H1 (cell line): ENCODE results near the gene CHEK2. TPM values are rescaled to one million over a fixed set of nuclear protein-coding genes. Genes with fewer than 3 reads are reported as not detected.

Source experiments
- KDM4A ChIP-seq: IDR thresholded peaks from one replicate; pipeline ENCODE4 v1.7.1; 2012; ENCODE audit warnings: low read depth, mild to moderate bottlenecking, moderate library complexity, low read length, inconsistent platforms; ENCODE audit not compliant: severe bottlenecking
- SP1 ChIP-seq: IDR thresholded peaks from 2 replicates; pipeline ENCODE4 v1.6.1; 2011; ENCODE audit warnings: low read depth, low read length
- SP4 ChIP-seq: IDR thresholded peaks from 2 replicates; pipeline ENCODE4 v1.6.1; 2012; ENCODE audit warnings: low read length, inconsistent platforms
- TAF1 ChIP-seq: IDR thresholded peaks from 2 replicates; pipeline ENCODE4 v1.6.1; 2011; ENCODE audit warnings: mild to moderate bottlenecking, low read depth, low read length
- polyA plus RNA-seq, 7 experiments: library from polyadenylated mRNA; depleted of rRNA in 3 of 7; stranded (reverse) in 5 of 7; unstranded in 2 of 7; fragments of >200 nt in 5 of 7; fragments of 200-250 nt in 2 of 7; gene quantifications; 1 replicate in 5 of 7; 2 replicates in 1 of 7; 4 replicates in 1 of 7; pipeline versions ENCODE4 v1.2.1 to v1.2.3, GENCODE V29; 2011 to 2013; ENCODE audit warnings: missing spikeins in 2 of 7, mixed read lengths in 2 of 7
- total RNA-seq: library from RNA; stranded (reverse); fragmentation: NEBNext Ultra II Directional; extraction: Animal tissue kit (Norgen Biotek cat#: 25700); gene quantifications from 2 replicates; pipeline ENCODE4 v1.2.1, GENCODE V29; 2021
- TF ChIP-seq, protein P1 (sequence below), 3 experiments: IDR thresholded peaks; 1 replicate in 2 of 3; 2 replicates in 1 of 3; pipeline versions ENCODE4 v1.5.1 to v1.6.1; 2011; ENCODE audit warnings: low read length in 3 of 3, mild to moderate bottlenecking in 3 of 3, inconsistent platforms in 2 of 3, low read depth in 1 of 3, moderate library complexity in 1 of 3; ENCODE audit not compliant: insufficient read depth in 1 of 3; ENCODE audit errors: control extremely low read depth in 1 of 3

Gene CHEK2
- total and polyA plus RNA-seq, 2 of the 8 experiments (the other 6 are each of a cell fraction or from before 2014, with no cell fraction given): 74.9 to 89.5 TPM

GRCh38 chr22:28741785-28742561, at the start of gene CHEK2, which contains the start of gene HSCB (continued):
- TF ChIP-seq TAF1: peak; percentile 93
- TF ChIP-seq SP4: no peak
- TF ChIP-seq SP1: peak; percentile 95
- TF ChIP-seq, protein P1, sequence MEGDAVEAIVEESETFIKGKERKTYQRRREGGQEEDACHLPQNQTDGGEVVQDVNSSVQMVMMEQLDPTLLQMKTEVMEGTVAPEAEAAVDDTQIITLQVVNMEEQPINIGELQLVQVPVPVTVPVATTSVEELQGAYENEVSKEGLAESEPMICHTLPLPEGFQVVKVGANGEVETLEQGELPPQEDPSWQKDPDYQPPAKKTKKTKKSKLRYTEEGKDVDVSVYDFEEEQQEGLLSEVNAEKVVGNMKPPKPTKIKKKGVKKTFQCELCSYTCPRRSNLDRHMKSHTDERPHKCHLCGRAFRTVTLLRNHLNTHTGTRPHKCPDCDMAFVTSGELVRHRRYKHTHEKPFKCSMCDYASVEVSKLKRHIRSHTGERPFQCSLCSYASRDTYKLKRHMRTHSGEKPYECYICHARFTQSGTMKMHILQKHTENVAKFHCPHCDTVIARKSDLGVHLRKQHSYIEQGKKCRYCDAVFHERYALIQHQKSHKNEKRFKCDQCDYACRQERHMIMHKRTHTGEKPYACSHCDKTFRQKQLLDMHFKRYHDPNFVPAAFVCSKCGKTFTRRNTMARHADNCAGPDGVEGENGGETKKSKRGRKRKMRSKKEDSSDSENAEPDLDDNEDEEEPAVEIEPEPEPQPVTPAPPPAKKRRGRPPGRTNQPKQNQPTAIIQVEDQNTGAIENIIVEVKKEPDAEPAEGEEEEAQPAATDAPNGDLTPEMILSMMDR (IDR thresholded peaks at IDR 0.05; ENCODE audit: control extremely low read depth in 1 of 3, insufficient read depth in 1 of 3, low read depth in 1 of 3, low read length in 3 of 3): peak; percentile 17 to 37 (median 24); a peak in 3 of 4 replicates
- TF ChIP-seq KDM4A: peak; percentile 81
